Activated CD4-positive, CD25-positive, alpha-beta regulatory T cell (primary cell): ENCODE results near the gene ARHGAP26.
"Not testable (repeated sequence)": the region's sequence is repeated elsewhere in the genome, so short reads cannot be mapped to it uniquely, and the experiment has no call there.

Source experiments
- DNase-seq, 4 experiments: peaks; one replicate each; lab custom pipeline; 2025; lab: John Stamatoyannopoulos, UW

The ARHGAP26 gene

GRCh38 chr5:142902186-142902965, 132.2 kb downstream of the ARHGAP26 start:
- no peak for DNase-seq

- DNase-seq = no peak
These were observed 134.2 kb downstream of the ARHGAP26 start for GRCh38 chr5:142904416-142904815.

- no peak for DNase-seq
These were observed 135.2 kb downstream of the ARHGAP26 start for GRCh38 chr5:142905348-142905747.

- no peak for DNase-seq
These were observed 136.9 kb downstream of the ARHGAP26 start for GRCh38 chr5:142906863-142907671.

- DNase-seq = no peak
These were observed 138.5 kb downstream of the ARHGAP26 start for GRCh38 chr5:142908659-142909058.

GRCh38 chr5:142910128-142910527, 140.0 kb downstream of the ARHGAP26 start:
- DNase-seq = no peak

- no peak for DNase-seq
These were observed 141.0 kb downstream of the ARHGAP26 start for GRCh38 chr5:142911170-142911569.

GRCh38 chr5:142911775-142912174, 141.6 kb downstream of the ARHGAP26 start:
- no peak for DNase-seq

- no peak for DNase-seq
These were observed 143.7 kb downstream of the ARHGAP26 start for GRCh38 chr5:142913728-142914338.

- no peak for DNase-seq
These were observed 144.9 kb downstream of the ARHGAP26 start for GRCh38 chr5:142915038-142915437.

- DNase-seq = no peak
These were observed 145.7 kb downstream of the ARHGAP26 start for GRCh38 chr5:142915813-142916424.

GRCh38 chr5:142918959-142919635, 148.9 kb downstream of the ARHGAP26 start:
- DNase-seq = no peak

- DNase-seq = no peak
These were observed 150.9 kb downstream of the ARHGAP26 start for GRCh38 chr5:142920849-142921612.

GRCh38 chr5:142922223-142922952, 152.2 kb downstream of the ARHGAP26 start:
- no peak for DNase-seq

- DNase-seq = no peak
These were observed 154.1 kb downstream of the ARHGAP26 start for GRCh38 chr5:142924135-142924883.

- DNase-seq = no peak
These were observed 155.6 kb downstream of the ARHGAP26 start for GRCh38 chr5:142925795-142926194.

- DNase-seq = no peak
These were observed 156.4 kb downstream of the ARHGAP26 start for GRCh38 chr5:142926549-142926948.

GRCh38 chr5:142928999-142929398, 158.8 kb downstream of the ARHGAP26 start:
- DNase-seq = not testable (repeated sequence)

GRCh38 chr5:142929587-142929986, 159.4 kb downstream of the ARHGAP26 start:
- no peak for DNase-seq
